Activated naive CD4-positive, alpha-beta T cell treated with anti-CD3 and anti-CD28 coated beads for 36 hours (primary cell): ENCODE data around the gene MESD. TPM values are rescaled to one million over a fixed set of nuclear protein-coding genes. Genes with fewer than 3 reads are reported as not detected.

ENCODE experiments used
- CTCF ChIA-PET: fragments of 350-600 bp; sonication (Branson Sonifier 250); formaldehyde crosslinking; loops from one replicate; lab custom pipeline; 2021; ENCODE audit warnings: antibody characterized with exemption; lab: Charles Lee
- DNase-seq: peaks from one replicate; pipeline ENCODE4 v3.0.0-alpha.2; 2020
- H3K27ac Mint-ChIP-seq: one replicate; pipeline ENCODE4 v1.8.0; 2021; ENCODE audit warnings: mild to moderate bottlenecking, mixed read lengths
- H3K27me3 Mint-ChIP-seq: one replicate; pipeline ENCODE4 v1.8.0; 2021; ENCODE audit warnings: low read depth, mixed read lengths
- H3K36me3 Mint-ChIP-seq: one replicate; pipeline ENCODE4 v1.8.0; 2021; ENCODE audit warnings: low read depth, mixed read lengths
- H3K4me1 Mint-ChIP-seq: one replicate; pipeline ENCODE4 v1.8.0; 2021; ENCODE audit warnings: low read depth, mixed read lengths
- H3K4me3 Mint-ChIP-seq: one replicate; pipeline ENCODE4 v1.8.0; 2021; ENCODE audit warnings: mild to moderate bottlenecking, moderate library complexity, mixed read lengths
- H3K9me3 Mint-ChIP-seq: one replicate; pipeline ENCODE4 v1.8.0; 2021; ENCODE audit warnings: mixed read lengths
- intact Hi-C: fragments of 100-400 bp; cut with micrococcal nuclease; formaldehyde crosslinking; loops from one replicate; pipeline ENCODE4 v1.15.1; 2023
- total RNA-seq, 2 experiments: library from RNA; stranded (reverse); gene quantifications; one replicate each; pipeline ENCODE4 v1.2.3, GENCODE V29; 2021

Gene MESD
- total RNA-seq, 2 experiments from 2014 or later = 12.5 to 15.1 TPM

- peaks cover 20% of the 10 kb centered on the region for H3K4me1 Mint-ChIP-seq
- H3K4me3 Mint-ChIP-seq = no peak overlapping the region
- CTCF ChIA-PET = interaction anchor here (0.6 kb wide), 1 partner anchor 36 kb away, joined by 3 read pairs; no protein-coding TSS in a partner anchor
- H3K9me3 Mint-ChIP-seq = no peaks in the 10 kb centered on the region
- no peaks in the 10 kb centered on the region for H3K36me3 Mint-ChIP-seq
- no peaks in the 10 kb centered on the region for H3K27me3 Mint-ChIP-seq
- no peak for DNase-seq
- intact Hi-C loops = no loop called here
- no peak overlapping the region for H3K27ac Mint-ChIP-seq
These were observed 23.0 kb upstream of the MESD start for GRCh38 chr15:81012588-81012987.

GRCh38 chr15:81011593-81011992 lies 22.0 kb upstream of the MESD start:
- intact Hi-C loops = no loop called here
- H3K27ac Mint-ChIP-seq = no peak overlapping the region
- no peaks in the 10 kb centered on the region for H3K36me3 Mint-ChIP-seq
- no peak overlapping the region for H3K4me3 Mint-ChIP-seq
- DNase-seq = no peak
- CTCF ChIA-PET = no interaction called here
- peaks cover 29% of the 10 kb centered on the region for H3K4me1 Mint-ChIP-seq
- H3K27me3 Mint-ChIP-seq = no peaks in the 10 kb centered on the region
- H3K9me3 Mint-ChIP-seq = no peaks in the 10 kb centered on the region

GRCh38 chr15:81010086-81010485 lies 20.5 kb upstream of the MESD start:
- Mint-ChIP-seq H3K36me3 (peaks cover 1% of the 10 kb centered on the region), H3K9me3 (no peaks in the 10 kb centered on the region), H3K4me3 (no peak overlapping the region), H3K27ac (no peak overlapping the region), H3K4me1 (peaks cover 39% of the 10 kb centered on the region), H3K27me3 (no peaks in the 10 kb centered on the region)
- CTCF ChIA-PET = interaction anchor here (1.2 to 1.7 kb wide), 2 partner anchors 114 to 256 kb away, joined by 3 to 6 read pairs; no protein-coding TSS in a partner anchor
- no peak for DNase-seq
- intact Hi-C loops = no loop called here

GRCh38 chr15:81008312-81008711 lies 18.7 kb upstream of the MESD start:
- peaks cover 56% of the 10 kb centered on the region for H3K4me1 Mint-ChIP-seq
- H3K4me3 Mint-ChIP-seq = no peak overlapping the region
- no peak overlapping the region for H3K27ac Mint-ChIP-seq
- CTCF ChIA-PET = interaction anchor here (0.7 to 1.6 kb wide), 5 partner anchors 22 to 258 kb away, joined by 3 to 5 read pairs (median 3); no protein-coding TSS in a partner anchor
- peaks cover 11% of the 10 kb centered on the region for H3K36me3 Mint-ChIP-seq
- intact Hi-C loops = no loop called here
- no peaks in the 10 kb centered on the region for H3K27me3 Mint-ChIP-seq
- no peaks in the 10 kb centered on the region for H3K9me3 Mint-ChIP-seq
- DNase-seq = no peak

- H3K27me3 Mint-ChIP-seq = no peaks in the 10 kb centered on the region
- no peak overlapping the region for H3K4me3 Mint-ChIP-seq
- intact Hi-C loops = no loop called here
- H3K36me3 Mint-ChIP-seq = peaks cover 12% of the 10 kb centered on the region
- CTCF ChIA-PET = interaction anchor here (0.5 to 1.6 kb wide), 6 partner anchors 8 to 554 kb away, joined by 3 to 5 read pairs (median 3); no protein-coding TSS in a partner anchor
- H3K4me1 Mint-ChIP-seq = peaks cover 59% of the 10 kb centered on the region
- H3K9me3 Mint-ChIP-seq = no peaks in the 10 kb centered on the region
- DNase-seq = no peak
- no peak overlapping the region for H3K27ac Mint-ChIP-seq
These were observed 17.9 kb upstream of the MESD start for GRCh38 chr15:81007428-81008064.

- intact Hi-C loops = no loop called here
- H3K9me3 Mint-ChIP-seq = no peaks in the 10 kb centered on the region
- CTCF ChIA-PET = no interaction called here
- DNase-seq = no peak
- H3K4me1 Mint-ChIP-seq = peaks cover 59% of the 10 kb centered on the region
- H3K27ac Mint-ChIP-seq = no peak overlapping the region
- peaks cover 12% of the 10 kb centered on the region for H3K36me3 Mint-ChIP-seq
- H3K4me3 Mint-ChIP-seq = no peak overlapping the region
- H3K27me3 Mint-ChIP-seq = no peaks in the 10 kb centered on the region
These were observed 16.5 kb upstream of the MESD start for GRCh38 chr15:81006124-81006523.

GRCh38 chr15:81003097-81003350 lies 13.4 kb upstream of the MESD start:
- H3K4me3 Mint-ChIP-seq = no peak overlapping the region
- no peak overlapping the region for H3K27ac Mint-ChIP-seq
- DNase-seq = no peak
- H3K9me3 Mint-ChIP-seq = no peaks in the 10 kb centered on the region
- CTCF ChIA-PET = no interaction called here
- intact Hi-C loops = loop anchor here (5.0 kb wide), 2 partner anchors 1031 to 1044 kb away; partner anchors contain the start of genes BCL2A1 and MEX3B
- H3K27me3 Mint-ChIP-seq = no peaks in the 10 kb centered on the region
- peaks cover 58% of the 10 kb centered on the region for H3K4me1 Mint-ChIP-seq
- H3K36me3 Mint-ChIP-seq = peaks cover 12% of the 10 kb centered on the region

GRCh38 chr15:81002331-81003096 lies 12.9 kb upstream of the MESD start:
- CTCF ChIA-PET = interaction anchor here (1.0 to 1.4 kb wide), 2 partner anchors 104 to 272 kb away, joined by 3 read pairs; no protein-coding TSS in a partner anchor
- Mint-ChIP-seq H3K4me3 (peak overlapping the region; percentile 61), H3K27ac (no peak overlapping the region), H3K4me1 (peaks cover 53% of the 10 kb centered on the region), H3K9me3 (no peaks in the 10 kb centered on the region), H3K27me3 (no peaks in the 10 kb centered on the region), H3K36me3 (peaks cover 12% of the 10 kb centered on the region)
- DNase-seq = no peak
- intact Hi-C loops = loop anchor here (5.0 kb wide), 2 partner anchors 1030 to 1045 kb away; partner anchors contain the start of genes BCL2A1 and MEX3B

- no peak for DNase-seq
- no peaks in the 10 kb centered on the region for H3K27me3 Mint-ChIP-seq
- peak overlapping the region; percentile 75 for H3K4me3 Mint-ChIP-seq
- peak overlapping the region; percentile 76 for H3K27ac Mint-ChIP-seq
- intact Hi-C loops = loop anchor here (5.0 kb wide), 2 partner anchors 1030 to 1045 kb away; partner anchors contain the start of genes BCL2A1 and MEX3B
- H3K9me3 Mint-ChIP-seq = peaks cover 2% of the 10 kb centered on the region
- peaks cover 48% of the 10 kb centered on the region for H3K4me1 Mint-ChIP-seq
- CTCF ChIA-PET = interaction anchor here (1.0 to 1.4 kb wide), 2 partner anchors 105 to 272 kb away, joined by 3 read pairs; no protein-coding TSS in a partner anchor
- peaks cover 12% of the 10 kb centered on the region for H3K36me3 Mint-ChIP-seq
These were observed 12.4 kb upstream of the MESD start for GRCh38 chr15:81002009-81002330.

GRCh38 chr15:81001152-81002008 lies 11.8 kb upstream of the MESD start:
- Mint-ChIP-seq H3K27ac (peak overlapping the region; percentile 84), H3K9me3 (peaks cover 2% of the 10 kb centered on the region), H3K36me3 (peaks cover 12% of the 10 kb centered on the region), H3K27me3 (no peaks in the 10 kb centered on the region), H3K4me1 (peaks cover 45% of the 10 kb centered on the region), H3K4me3 (peak overlapping the region; percentile 86)
- intact Hi-C loops = loop anchor here (1.0 to 5.0 kb wide), 5 partner anchors 22 to 1046 kb away; partner anchors contain the start of genes BCL2A1, MEX3B and STARD5
- CTCF ChIA-PET = interaction anchor here (1.0 to 1.4 kb wide), 2 partner anchors 106 to 273 kb away, joined by 3 read pairs; no protein-coding TSS in a partner anchor
- peak; percentile 52 for DNase-seq

- Mint-ChIP-seq H3K27me3 (no peaks in the 10 kb centered on the region), H3K27ac (peak within 1 kb of the TSS; percentile 94), H3K9me3 (peaks cover 2% of the 10 kb centered on the region), H3K36me3 (peaks cover 11% of the 10 kb centered on the region), H3K4me3 (peak within 1 kb of the TSS; percentile 86), H3K4me1 (peaks cover 40% of the 10 kb centered on the region)
- DNase-seq = peak; percentile 92
- CTCF ChIA-PET = interaction anchor here (1.5 kb wide), 1 partner anchor 266 kb away, joined by 3 read pairs; no protein-coding TSS in a partner anchor
- intact Hi-C loops = loop anchor here (1.0 to 5.0 kb wide), 6 partner anchors 11 to 1047 kb away; partner anchors contain the start of genes BCL2A1, MESD, MEX3B and STARD5
These were observed 11.1 kb upstream of the MESD start, which contains the start of gene TLNRD1 for GRCh38 chr15:81000624-81001151. Gene TLNRD1, plus strand, starts transcription at chr15:81000923. Its CDS starts 1,349 bp downstream, at chr15:81002272.
